Stimulated activated CD4-positive, alpha-beta T cell treated with anti-CD3 and anti-CD28 coated beads, Interleukin-4, amount 100 ng/mL, for 24 hours (primary cell): ENCODE data around the gene DSG3.

Experiments
- DNase-seq: peaks from one replicate; pipeline ENCODE4 v3.0.0-alpha.2; 2020

The DSG3 gene

GRCh38 chr18:31430554-31430953 lies 17.0 kb upstream of the DSG3 start:
- no peak for DNase-seq

- no peak for DNase-seq
These were observed 15.2 kb upstream of the DSG3 start for GRCh38 chr18:31432316-31432715.

- DNase-seq, result no peak
These were observed 10.7 kb upstream of the DSG3 start for GRCh38 chr18:31436825-31437224.

- DNase-seq, result no peak
These were observed 9.1 kb upstream of the DSG3 start for GRCh38 chr18:31438402-31438801.

- DNase-seq, result no peak
These were observed 7.7 kb upstream of the DSG3 start for GRCh38 chr18:31439807-31440325.

- no peak for DNase-seq
These were observed 6.8 kb upstream of the DSG3 start for GRCh38 chr18:31440787-31441186.

GRCh38 chr18:31441493-31441892 lies 6.0 kb upstream of the DSG3 start:
- DNase-seq, result no peak

- DNase-seq, result no peak
These were observed 3.4 kb upstream of the DSG3 start for GRCh38 chr18:31444142-31444541.

- no peak for DNase-seq
These were observed 1.6 kb upstream of the DSG3 start for GRCh38 chr18:31445908-31446307.

GRCh38 chr18:31446854-31447253 lies 687 bp upstream of the DSG3 start:
- DNase-seq, result no peak

- no peak for DNase-seq
These were observed 2.9 kb downstream of the DSG3 start for GRCh38 chr18:31450409-31450808.

GRCh38 chr18:31451625-31452024 lies 4.1 kb downstream of the DSG3 start:
- DNase-seq, result no peak

GRCh38 chr18:31454066-31454708 lies 6.6 kb downstream of the DSG3 start:
- no peak for DNase-seq

GRCh38 chr18:31469629-31470028 lies 22.1 kb downstream of the DSG3 start:
- DNase-seq, result no peak

- no peak for DNase-seq
These were observed 31.1 kb downstream of the DSG3 start for GRCh38 chr18:31478688-31479087.

- no peak for DNase-seq
These were observed 34.5 kb downstream of the DSG3 start for GRCh38 chr18:31482051-31482450.

GRCh38 chr18:31483396-31483795 lies 35.9 kb downstream of the DSG3 start:
- DNase-seq, result no peak

GRCh38 chr18:31484461-31484860 lies 36.9 kb downstream of the DSG3 start:
- no peak for DNase-seq

GRCh38 chr18:31486165-31486564 lies 38.6 kb downstream of the DSG3 start:
- no peak for DNase-seq

- DNase-seq, result no peak
These were observed 39.9 kb downstream of the DSG3 start for GRCh38 chr18:31487246-31488015.

- no peak for DNase-seq
These were observed 41.8 kb downstream of the DSG3 start for GRCh38 chr18:31489311-31489710.

GRCh38 chr18:31490387-31490786 lies 42.8 kb downstream of the DSG3 start:
- DNase-seq, result no peak

- no peak for DNase-seq
These were observed 43.3 kb downstream of the DSG3 start for GRCh38 chr18:31490833-31491232.

- no peak for DNase-seq
These were observed 44.0 kb downstream of the DSG3 start for GRCh38 chr18:31491586-31491985.

GRCh38 chr18:31492671-31493070 lies 45.1 kb downstream of the DSG3 start:
- DNase-seq, result no peak
